COR-L47 (cell line): ENCODE data around the gene BNIP5.

Experiments
- DNase-seq: peaks from one replicate; lab custom pipeline; 2025; lab: John Stamatoyannopoulos, UW

Gene BNIP5, protein sequence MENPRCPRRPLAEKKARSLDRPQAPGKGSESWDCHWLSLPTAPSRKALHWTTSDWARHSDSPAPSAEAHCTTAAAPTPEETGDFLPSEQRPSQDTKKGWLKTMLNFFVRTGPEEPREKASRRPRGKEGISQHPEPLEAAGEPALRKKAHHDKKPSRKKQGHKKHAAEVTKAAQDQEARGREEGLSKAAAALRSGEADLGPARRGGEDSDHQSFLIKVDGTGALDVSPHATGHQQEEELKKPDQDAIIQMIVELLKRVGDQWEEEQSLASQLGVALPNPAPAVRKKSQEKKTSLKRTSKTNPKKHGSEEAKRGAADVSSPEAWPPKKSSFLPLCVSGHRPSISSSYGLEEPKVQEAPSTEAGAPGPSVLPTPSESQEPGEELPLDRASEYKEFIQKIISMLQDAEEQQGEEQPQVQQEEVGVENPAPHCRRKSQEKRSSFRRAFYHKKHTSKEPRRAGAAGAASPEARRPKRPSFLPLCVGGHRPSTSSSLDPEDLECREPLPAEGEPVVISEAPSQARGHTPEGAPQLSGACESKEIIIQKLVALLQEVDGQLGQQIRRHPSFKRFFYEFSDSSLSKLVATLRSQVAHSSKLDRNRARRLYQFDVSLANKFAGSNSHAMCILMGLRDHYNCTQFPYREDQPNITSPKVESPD

GRCh38 chr6:36336779-36337241, at the start of gene BNIP5:
Gene BNIP5, minus strand, starts transcription at chr6:36336888. Its CDS starts 6,198 bp downstream, at chr6:36330690.
- no peak for DNase-seq

GRCh38 chr6:36384095-36384494, 47.4 kb upstream of the BNIP5 start:
- DNase-seq: no peak

- no peak for DNase-seq
Measured at GRCh38 chr6:36383606-36384005, 46.9 kb upstream of the BNIP5 start.

DNA sequence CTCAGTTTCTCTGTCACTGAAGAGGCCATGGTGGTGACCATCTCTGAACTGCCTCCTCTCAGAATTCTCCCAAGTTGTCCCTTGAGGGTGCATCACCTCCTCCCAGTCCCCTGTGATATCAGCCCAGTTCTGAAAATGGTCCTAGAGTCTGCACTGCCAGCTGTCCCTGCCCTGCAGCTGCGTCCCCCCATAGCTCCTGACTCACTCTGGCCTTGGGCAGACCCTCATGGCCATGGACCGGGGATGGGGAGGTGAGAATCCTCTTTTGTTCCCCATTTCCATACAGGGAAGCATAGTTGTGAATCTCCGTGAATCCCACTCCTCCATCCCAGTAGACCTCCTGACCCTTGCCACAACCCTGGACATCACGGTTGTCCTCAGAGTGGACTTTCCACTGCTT, 46.3 kb upstream of the BNIP5 start:
- no peak for DNase-seq

DNA sequence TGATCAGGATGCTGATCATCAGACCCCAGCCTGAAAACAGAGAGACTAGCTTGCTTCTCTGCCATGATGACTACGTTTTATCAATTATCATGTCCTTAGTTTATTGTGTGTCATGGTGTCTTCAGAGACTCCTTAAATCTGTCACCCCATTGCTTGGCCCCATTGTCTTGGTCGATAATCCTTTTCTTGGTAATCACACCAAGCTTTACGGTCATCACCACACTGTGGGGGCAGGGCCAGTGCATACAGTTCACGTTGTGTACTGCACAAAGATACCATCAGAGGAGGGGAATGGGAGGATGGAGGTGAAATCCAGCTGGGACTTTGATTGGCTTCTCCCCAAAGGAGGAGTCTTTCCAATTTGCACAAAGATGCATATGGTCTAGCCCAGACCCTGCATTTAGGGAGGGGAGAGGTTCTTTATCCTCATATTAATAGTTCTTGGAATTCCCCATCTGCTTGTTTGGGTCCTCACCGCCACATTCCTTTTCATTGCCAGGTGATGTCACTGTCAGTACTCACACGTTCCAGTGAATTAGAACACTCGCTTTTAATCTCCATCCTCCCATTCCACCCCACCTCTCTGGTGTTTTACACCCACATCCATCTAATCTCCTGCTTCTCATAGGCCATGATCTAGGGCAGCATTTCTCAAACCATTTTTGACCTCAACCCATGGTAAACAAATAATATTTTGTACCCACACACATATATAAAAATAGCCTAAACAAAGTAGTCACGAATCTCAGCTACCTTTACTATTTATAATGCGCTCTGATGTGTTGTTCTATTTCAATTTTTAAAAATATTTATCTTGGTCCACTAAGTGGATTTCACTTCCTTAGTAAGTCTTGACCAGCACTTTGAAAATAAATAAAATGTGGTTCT, 45.1 kb upstream of the BNIP5 start:
- DNase-seq: no peak

- no peak for DNase-seq
Measured at GRCh38 chr6:36380166-36380565, 43.5 kb upstream of the BNIP5 start.

DNA sequence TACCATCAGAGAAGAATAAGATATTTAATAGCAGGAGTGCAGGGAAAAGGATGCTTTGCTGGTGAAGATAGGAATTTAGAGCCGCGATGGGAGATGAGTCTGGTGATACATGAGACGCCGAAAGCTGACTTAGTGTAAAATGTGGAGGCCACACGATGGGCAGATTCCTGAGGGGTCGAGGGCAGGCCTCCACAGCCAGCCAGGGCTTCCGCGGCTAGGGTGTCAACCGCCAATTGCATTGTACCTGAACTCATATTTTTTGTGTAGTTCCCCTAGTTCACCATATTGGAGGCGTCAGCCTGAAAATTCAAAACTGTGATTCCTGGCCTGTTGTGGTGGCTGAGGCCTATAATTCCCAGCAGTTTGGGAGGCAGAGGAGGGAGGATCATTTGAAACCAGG, 42.2 kb upstream of the BNIP5 start:
- DNase-seq: no peak

GRCh38 chr6:36378243-36378920, 41.7 kb upstream of the BNIP5 start:
- DNase-seq: no peak

DNA sequence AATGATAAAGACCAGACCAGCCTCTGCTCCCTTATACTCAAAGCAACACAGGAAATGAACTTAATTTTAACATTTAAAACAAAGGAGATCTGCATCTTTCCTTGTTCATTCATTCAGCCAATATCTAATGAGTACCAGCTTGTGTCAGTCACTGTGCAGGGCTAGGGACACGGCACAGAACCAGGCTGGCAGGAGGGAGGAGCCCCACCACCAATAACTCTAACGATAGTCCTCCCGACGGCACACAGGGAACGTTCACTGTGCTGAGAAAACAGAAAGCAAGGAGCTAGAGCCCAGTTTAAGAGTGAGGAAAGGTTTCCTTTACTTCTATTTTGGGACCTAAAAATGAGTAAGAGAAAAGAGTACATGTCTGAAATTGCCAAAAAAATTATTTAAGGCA, 40.9 kb upstream of the BNIP5 start:
- no peak for DNase-seq

DNA sequence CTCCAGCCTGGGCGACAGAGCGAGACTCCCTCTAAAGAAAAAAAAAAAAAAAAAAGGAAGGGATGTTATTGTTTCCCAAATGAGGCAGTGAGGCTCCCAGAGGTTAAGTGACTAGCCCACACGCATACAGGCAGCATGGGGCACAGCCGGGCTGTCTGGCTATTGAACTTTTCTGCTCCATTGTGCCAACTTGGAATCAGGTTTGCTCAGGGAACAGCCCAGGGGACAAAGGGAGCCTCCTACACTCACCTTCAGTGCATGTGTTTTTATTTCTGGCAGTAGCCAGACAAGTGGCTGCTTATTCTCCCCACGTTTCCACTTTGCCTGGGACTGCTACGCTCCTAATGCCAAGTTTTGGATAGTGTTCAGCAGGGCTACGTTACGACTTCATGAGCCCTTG, 40.1 kb upstream of the BNIP5 start:
- DNase-seq: no peak

DNA sequence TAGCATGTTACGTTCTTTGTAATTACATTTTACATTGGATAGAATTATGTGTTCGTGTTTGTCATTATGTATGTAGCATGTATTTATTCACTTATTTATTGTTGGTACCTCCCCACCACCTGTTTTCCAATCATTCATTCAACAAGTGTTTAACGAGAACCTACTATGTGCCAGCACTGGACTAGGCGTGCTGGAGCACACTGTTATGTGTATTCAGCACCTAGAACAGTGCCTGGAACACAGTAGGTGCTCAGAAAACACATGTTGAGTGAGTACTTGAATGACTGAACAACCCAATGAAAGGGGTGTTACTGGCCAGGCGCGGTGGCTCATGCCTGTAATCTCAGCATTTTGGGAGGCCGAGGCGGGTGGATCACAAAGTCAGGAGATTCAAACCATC, 39.5 kb upstream of the BNIP5 start:
- no peak for DNase-seq

DNA sequence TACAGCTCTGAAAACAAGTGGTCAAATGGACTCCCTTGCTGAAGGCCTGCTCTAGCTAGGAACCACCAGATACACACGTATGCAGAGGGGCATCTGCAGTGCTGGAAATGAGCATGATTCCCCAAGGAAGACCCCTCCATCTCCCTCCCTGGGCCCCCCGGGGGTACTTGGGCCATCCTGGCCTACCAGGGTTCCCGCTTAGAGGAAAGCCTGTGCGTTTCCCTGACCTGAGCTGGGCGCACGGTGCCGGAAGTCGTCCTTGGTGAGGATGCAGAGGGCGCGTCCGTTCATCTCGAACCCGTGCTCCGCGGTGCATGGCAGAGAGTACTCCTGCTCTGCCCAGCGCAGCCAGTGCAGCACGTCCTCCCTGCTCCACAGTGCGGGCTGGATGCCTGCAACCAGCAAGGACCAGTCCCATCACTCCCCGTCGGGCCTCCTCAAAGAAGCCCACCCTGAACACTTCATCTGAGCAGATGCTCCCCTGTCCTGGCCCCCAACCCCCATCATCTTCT, 39.0 kb upstream of the BNIP5 start:
- DNase-seq: no peak

GRCh38 chr6:36374972-36375371, 38.3 kb upstream of the BNIP5 start:
- no peak for DNase-seq

DNA sequence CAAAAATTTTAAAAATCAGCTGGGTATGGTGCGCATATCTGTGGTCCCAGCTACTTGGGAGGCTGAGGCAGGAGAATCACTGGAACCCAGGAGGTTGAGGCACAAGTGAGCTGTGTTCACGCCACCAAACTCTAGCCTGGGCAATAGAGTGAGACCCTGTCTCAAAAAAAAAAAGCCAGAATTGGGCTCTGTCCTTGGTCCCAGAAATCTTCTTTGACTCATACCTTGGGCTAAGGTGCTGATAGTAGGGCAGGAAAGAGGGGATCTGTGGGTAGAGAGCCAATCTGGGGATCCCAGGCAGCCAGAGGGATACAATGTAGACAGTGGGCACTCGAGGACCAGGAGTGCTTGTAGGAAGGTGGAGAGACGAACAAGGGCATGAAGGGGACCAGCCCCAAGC, 37.5 kb upstream of the BNIP5 start:
- no peak for DNase-seq

- no peak for DNase-seq
Measured at GRCh38 chr6:36373368-36374019, 36.8 kb upstream of the BNIP5 start.

DNA sequence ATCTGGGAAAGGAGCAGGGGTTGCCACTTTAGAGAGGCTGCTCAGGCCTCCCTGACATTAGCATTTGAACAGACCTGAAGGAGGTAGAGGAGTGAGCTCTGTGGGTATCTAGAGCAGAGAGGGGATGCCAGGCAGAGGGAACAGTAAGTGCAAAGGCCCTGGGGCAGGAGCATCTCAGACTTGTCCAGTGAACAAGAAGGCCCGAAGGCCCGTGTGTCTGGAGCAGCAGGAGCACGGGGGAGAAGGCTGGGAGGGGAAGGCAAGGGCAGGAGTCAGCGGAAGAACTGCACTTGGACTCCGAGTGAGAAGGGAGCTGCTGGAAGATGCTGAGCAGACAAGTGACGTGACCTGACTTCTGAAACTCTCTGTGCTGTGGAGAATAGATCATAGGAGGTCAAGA, 35.4 kb upstream of the BNIP5 start:
- DNase-seq: no peak

DNA sequence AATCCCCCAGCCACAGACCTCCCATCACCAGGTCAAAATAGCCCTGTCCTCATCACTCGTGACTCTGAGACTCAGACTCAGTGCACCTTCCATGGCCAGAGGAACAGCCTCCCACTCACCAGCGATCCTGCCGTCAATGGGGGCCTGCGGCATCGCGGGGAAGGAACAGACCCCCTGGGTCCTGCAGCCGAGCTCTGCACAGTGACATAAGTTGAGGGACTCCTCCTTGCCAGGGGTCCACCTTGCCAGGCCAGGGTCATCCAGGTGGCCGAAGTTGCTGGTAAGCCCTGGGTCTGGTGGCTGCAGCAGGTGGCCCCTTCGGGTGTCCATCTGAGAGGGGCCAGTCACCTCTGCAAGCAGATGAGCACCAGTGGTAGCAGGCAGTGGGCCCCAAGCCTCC, 34.5 kb upstream of the BNIP5 start:
- no peak for DNase-seq

- DNase-seq: no peak
Measured at GRCh38 chr6:36370638-36371037, 34.0 kb upstream of the BNIP5 start.

GRCh38 chr6:36368921-36369865, 32.5 kb upstream of the BNIP5 start:
- DNase-seq: peak; percentile 67

DNA sequence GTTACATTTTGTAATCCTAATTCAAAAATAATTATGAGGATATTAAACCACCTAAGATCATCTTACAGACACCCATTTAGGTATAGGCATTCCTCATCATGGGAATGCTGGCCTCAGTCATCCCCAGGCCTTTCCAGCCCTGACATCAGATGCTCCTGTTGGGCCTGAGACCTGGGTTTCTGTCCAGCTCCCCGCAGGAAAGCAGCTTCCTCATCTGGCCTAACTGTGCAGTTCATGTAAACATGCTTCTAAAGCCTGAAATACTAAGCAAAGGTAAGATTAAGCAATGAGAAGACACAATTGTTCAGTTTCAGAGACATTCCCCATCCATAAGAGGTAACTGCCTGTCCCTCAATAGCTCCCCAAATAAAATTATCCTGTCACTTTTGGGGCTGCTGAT, 31.7 kb upstream of the BNIP5 start:
- no peak for DNase-seq
